HG03139 (cell line): Measurements from ENCODE around the gene CLECL1.

Experiments used
- ATAC-seq: cut with Tn5 transposase; IDR thresholded peaks from one replicate; pipeline ENCODE4 v1.9.1; 2021; ENCODE audit not compliant: unreplicated experiment

CLECL1 gene

DNA sequence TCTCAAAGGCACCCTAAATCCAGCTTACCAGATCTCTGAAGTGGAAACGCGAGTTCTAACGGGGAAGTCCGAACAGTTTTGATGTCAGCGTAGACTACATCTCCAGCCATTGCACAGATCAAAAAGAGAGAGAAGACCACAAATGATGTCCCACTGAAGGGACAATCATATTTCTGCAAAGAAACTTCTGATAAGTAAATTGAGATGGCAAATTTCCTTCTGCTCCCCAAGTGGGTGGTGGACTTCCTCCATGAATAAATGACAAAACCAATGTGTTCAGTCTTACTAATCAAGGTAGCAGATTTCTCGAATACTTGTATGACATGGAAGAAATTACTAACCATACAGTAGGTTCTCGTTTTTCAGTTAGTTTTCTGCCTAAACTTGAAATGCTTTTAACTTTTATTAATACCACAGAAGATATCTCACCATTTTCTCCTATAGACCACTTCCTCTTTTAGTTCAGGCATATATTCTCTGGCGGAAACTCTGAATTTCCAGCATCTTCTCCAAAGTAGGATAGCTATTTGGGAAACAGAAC, at the start of gene CLECL1:
Gene CLECL1 (minus strand): TSS at position 177 of the 541 bp plus-strand sequence.
- ATAC-seq, result no peak

DNA sequence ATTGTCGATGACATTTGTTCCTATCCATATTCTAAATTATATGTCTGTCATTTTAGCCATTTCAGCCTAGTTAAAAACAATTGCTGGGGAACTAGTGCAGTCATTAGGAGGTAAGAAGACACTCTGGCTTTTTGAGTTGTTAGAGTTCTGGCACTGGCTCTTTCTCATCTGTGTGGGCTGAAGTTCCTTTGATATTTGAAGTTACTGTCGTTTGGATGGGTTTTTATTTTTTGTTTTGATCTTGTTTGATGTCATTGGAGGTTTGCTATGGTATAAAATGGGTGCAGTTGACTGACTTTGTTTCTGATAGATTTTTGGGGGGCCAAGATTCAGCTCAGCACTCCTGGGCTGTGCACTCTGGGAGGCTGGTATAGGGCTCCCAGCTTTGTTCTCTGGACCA, 48.5 kb upstream of the CLECL1 start:
- ATAC-seq, result no peak

DNA sequence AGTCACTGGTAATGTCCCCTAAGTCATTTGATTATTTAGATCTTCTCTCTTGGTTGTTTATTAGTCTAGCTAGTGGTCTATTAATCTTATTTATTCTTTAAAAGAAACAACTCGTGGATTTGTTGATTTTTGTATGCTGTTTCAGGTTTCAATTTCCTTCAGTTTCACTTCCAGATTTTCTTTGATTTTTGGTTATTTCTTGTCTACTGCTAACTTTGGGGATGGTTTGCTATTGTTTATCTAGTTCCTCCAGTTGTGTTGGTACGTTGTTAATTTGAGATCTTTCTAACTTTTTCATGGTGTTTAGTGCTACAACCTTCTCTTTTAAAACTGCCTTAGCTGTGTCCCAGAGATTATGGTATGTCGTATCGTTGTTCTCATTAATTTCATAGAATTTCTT, 46.3 kb upstream of the CLECL1 start:
- ATAC-seq, result no peak

DNA sequence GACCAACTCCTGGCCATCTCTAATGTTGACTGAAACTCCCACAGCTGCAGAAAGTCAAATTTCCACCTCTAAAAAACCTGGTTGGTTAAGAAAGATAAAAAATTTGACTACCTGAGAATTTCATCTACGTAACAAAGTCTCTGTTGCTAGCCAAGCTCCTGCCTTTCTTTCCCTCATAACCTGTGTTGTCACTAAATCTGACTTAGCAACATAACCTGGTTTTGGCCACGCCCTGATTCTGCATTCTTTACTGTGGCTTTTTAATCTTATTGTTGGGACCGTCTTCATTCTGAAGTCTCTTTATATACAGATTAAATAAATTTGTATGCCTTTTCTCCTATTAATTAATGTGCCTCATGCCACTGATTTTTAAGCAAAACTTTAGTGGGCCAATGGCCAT, 43.9 kb upstream of the CLECL1 start:
- ATAC-seq, result no peak

DNA sequence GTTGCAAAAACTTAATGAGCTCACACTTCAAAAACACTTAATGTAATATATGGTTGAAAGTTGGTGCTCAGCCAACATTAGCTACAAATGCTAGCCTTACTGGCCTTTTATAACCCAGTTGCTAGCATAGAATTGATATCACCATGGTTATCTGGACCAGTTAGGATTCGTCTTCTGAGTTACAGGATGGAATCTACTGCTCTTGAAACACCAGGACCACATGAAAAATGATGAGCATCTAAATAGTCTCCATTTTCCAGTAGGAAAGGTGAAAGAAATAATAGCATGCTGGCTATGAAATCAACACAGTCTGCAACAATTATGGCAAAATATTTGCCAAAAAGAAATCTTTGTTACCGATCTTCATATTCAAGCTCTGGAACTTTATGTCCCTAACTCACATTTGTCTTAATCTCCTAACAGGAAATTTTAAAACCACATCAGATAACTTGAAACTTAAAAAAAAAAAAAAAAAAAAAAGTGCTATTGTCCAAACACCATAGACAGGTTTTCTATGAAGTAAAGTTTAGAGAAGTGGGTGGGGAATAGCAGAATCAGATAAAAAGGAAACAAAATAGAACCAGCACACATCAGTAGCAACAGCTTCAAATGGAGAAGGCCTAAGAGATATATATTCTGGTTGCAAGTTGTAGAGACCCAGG, 40.5 kb upstream of the CLECL1 start:
- ATAC-seq, result no peak

DNA sequence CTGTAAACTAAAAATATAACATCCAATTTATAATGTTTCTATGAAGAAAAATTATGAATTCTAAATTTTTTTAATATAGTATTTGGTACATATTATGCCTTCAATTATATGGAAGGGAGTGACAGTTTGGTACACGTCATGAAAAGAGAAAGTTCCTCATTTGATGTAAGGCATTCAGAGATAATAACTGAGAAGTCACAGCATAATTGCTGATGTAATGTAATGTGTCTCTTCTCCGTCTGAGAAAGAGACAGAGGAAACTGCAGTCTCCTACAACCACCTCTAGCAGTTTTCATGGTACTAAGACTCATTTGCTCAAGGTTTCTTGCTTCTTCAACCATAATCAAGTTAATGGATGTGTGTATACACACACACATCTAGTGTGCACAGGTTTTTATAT, 30.1 kb upstream of the CLECL1 start:
- ATAC-seq, result no peak

DNA sequence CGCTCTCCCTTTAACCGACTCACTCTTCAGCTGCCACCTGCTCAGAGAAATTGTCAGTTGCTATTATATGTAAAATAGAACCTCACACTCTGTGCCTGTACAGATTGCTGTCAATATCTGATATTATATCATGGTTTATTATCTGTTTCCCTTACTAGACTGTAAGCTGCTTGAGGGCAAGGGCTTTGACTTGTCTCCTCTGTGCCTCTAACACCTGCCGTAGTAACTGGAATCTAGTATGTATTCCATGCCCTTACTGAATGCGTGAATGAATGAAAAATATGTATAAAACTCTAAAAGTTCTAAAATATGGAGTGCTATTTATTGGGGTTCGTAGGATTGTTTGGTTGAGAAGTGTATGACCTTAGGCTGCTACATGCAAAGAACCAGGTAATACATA, 29.5 kb upstream of the CLECL1 start:
- ATAC-seq, result no peak

DNA sequence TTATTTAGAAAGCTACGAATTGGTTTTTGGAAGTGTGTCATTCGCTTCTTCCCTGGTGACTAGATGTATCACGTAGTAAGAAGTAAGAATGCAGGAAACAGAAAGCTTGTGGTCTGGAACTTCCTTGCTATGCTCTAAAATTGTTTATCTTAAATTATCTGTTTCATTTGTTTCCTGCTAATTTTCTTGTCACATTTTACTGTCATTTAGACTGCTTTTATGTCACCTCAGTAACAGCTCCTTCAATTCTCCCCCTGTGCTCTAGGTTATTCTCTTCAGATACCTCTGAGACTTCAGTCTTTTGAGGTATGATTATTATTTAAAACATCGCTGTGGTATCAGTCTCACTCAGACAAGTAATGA, 28.5 kb upstream of the CLECL1 start:
- ATAC-seq, result no peak

DNA sequence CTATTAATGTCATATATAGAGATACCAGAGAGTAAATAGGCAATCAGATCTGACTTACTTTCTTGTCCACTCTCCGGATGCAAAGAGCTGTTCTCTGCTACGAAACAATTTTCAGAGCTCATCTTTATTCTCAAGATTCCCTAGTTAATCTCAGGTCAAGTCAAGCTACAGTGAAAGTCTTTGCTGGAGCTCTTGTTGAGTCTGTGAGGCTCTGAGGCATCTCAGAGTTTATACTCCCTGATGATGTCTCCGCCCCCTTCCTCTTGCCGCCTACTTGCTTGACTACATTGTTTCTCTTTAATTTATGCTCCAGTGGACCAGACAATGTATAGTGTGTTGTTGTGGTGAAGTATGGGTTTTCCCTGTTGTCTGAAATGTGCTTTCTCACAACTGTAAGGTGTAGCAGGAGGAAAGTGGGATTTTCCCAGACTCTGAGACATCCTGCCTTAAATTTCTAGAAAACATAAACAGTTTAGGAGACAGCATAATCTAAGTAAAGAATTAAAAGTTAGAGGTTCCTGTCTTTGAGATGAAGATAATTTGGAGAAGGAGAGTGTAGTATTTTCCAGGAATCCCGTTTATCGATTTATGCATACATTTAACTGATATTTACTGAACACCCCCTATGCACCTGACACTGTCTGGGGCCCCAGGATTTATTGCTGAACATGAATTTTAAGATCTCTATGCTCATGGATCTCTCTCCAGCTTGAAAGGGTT, 28.0 kb upstream of the CLECL1 start, which contains the start of gene CD69:
Gene CD69 (minus strand): TSS at position 203 of the 720 bp plus-strand sequence. CDS start 81 bp downstream, at position 122.
- peak; percentile 35 for ATAC-seq

DNA sequence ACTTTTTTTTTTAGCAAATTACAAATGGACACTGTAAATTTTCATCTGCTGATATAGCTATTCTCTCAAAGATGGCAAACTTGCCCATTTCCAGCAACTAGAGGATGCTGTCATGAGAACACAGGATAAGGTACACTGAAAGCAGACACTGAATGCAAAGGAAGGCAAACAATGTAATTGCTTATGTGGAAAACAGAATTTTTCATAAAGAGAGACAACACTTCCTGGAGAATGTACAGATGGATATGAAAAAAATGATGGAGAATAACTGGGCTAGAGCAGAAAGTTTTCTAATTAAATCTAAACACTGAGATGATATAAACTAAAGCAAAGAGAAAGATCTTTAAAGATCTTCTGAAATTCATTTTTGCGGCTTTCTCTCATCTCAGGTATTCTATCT, 27.2 kb upstream of the CLECL1 start:
- no peak for ATAC-seq

DNA sequence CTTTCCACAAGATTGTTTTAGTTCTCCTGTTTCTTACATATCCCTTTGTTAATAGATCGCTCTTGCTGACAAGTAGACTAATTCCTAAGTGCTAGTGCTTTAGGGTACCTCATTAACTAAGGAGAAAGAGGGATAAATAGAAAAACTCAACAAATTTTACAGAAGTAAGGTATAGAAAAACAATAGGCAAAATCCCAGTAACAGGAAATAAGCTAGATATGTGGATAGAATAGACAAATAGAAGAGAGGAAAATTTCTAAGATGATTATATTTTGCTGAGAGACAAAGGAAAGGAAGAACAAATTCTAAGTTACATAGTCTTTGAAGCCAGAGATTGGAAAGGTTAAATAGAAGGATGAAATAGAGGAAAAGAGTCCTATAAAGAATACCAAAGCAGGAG, 26.8 kb upstream of the CLECL1 start:
- ATAC-seq, result no peak

DNA sequence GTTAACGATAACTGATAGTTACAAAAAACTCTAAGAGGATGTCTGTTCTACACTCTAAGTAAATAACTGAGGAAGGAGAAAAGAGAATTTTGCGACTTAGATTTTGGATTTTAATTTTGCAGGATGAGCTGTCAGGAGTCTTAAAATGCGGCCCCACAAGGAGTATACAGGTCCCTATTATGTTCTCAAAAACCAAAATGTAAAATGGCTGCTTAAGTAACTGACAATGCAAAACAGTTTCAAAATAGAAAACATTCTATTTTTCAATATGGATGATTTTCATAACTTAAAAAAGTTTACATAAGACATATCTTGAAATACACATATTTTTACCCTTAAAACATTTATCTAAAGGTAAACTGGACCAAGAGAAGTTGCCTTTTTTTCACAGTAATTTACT, 25.2 kb upstream of the CLECL1 start:
- no peak for ATAC-seq

DNA sequence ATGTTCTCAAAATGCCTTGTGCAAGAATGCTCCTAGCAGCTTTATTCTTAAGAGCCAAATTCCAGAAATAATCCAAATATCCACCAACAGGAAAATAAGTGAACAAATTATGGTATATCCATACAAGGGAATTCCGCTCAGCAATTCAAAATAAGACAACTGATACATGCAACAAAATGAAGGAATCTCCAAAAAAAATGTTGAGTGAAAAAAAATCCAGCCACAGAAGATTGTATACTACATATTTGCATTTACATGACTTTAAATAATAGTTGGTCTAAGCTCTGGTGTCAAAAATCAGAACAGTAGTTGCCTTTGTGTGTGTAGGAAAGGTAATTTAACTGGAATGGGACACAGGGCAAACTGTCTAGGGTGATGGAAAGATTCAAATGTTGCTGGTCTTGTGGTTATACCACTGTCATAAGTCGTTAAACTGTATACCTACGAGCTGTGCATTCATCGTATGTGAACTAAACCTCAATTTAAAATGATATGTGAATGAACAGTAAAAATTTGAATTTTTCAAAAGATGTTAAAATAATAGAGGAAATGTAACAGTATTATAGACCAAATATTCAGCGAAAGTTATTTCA, 24.6 kb upstream of the CLECL1 start:
- no peak for ATAC-seq

DNA sequence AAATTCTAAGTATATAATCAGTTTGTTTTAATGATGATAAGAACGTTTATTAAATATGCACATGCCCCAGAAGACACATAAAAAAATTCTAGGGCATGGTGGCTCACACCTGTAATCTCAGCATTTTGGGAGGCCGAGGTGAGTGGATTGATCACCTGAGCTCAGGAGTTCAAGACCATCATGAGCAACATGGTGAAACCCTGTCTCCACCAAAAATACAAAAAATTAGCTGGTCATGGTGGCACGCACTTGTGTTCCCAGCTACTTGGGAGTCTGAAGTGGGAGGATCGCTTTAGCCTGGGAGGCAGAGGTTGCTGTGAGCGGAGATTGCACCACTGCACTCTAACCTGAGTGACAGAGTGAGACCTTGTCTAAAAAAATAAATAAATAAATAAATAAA, 23.8 kb upstream of the CLECL1 start:
- no peak for ATAC-seq

DNA sequence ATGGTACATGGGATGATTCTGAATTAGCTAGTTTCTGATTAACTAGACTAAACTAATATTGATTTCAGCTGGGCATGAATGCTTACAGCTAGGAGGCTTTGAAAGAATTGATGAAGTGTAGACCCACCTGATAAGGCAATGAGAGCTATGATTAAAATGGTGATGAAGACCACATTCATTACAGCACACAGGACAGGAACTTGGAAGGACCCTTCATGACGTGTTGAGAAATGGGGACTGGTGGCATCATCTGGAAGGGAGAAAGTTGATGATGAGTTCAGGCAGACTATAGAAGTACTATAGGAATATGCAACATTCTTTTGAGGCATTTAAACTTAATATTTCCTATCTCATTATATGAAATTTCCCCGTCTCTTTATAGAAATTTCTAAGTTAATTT, 23.3 kb upstream of the CLECL1 start:
- no peak for ATAC-seq

DNA sequence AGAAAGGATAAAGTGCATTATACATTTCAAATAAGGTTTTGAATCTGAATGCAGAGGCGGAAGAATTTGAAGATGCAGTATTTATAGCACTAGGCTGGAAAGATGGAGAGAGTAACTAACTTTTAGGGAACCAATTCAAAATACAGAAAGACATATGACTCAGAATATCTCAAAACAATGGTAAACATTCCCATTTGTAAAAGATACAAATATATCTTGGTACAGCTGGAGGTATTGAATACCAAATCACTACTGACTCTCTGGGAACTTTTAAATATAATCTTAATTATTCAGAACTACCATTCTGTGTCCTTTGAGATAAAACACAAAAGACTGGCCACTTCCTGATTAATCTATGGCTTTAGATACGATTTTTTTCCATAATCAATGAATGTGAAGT, 22.7 kb upstream of the CLECL1 start:
- no peak for ATAC-seq

DNA sequence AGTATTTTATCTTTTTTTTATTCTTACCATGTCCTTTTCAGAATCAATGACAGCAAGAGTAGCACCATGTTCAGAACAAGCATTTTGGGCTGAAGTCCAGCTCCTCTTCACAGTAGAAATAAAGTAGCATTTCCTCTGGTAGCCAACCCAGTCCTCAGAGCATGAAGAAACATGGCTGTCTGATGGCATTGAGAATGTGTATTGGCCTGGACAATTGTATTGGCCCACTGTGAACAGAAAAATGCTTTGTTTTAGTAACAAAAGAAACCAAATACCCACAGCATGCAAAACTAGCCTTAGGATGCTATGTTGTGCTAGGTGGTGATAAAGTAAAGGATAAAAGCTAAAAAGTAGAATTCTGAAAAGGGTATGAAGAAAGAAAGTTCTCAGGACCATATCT, 22.1 kb upstream of the CLECL1 start:
- no peak for ATAC-seq

DNA sequence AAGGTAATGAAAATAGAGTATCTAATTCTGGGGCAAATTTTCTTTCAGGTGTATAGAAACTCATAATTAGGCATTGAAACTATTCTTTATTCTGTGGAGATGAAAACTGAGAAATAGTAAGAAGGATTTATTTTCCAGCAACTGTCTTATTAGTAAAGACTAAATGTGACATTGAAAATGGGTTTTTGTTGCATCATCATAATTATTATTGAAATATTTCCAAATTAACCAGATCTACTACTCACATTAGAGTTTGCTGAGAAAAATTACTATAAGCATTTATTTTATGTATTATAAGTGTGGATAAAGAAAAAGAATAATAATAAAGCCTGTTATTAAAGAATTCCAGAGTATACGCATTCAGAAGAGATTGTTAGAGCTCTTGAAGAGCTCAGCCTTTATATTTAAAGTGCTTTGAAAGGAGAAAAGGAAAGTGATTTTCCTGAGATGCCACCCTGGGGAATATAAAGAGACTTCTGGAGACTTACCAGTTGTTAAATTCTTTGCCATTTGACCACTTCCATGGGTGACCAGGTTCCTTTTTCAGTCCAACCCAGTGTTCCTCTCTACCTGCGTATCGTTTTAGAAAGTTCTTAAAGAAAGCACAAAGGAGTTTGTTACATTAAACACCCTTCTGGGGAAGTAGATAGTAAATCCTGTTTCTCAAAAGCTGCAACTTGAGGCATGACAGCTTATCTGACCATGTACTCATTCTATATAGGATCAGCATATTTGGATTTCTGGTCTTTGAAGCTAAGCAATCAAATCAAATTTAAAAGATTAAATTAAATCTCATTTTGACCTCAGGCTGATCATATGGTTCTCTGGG, 21.4 kb upstream of the CLECL1 start:
- no peak for ATAC-seq

DNA sequence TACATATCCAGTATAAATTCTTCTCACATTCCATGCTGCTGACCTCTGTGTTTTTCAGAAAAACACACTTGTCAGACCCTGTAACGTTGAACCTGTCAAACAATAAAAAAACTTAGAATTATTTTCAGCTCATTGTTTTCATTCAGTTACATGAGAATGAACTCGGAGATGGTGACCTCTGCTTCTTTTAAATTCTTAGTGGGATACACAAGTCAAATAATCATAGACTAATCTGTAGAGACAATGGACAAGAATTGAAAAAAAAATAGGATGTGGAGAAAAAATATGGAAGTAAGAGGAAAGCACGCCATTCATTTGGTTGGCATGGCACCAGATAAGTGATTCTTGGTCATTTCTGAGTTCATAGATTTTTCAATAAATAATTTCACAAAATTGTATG, 20.6 kb upstream of the CLECL1 start:
- no peak for ATAC-seq

DNA sequence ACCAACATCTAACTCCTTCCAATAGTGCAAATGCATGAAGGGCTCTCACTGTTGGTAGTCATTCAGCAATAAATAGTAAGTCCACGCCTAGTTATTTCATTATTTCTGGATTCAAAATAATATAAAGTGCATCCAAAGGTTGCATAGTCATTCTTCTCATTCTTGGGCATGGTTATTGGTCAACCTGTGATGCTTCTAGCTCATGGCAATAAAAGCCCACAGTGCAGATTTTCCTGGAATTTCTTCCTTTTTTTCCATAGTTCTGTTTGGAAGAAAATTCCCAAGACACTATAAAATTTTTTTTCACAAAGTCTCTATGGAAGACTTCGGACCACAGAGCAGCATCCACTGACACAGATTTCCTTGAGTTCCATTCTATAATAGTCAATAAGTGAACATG, 20.2 kb upstream of the CLECL1 start:
- no peak for ATAC-seq
